Measurements from ENCODE around the gene RAPGEF5.

- TF ChIP-seq, protein P1, sequence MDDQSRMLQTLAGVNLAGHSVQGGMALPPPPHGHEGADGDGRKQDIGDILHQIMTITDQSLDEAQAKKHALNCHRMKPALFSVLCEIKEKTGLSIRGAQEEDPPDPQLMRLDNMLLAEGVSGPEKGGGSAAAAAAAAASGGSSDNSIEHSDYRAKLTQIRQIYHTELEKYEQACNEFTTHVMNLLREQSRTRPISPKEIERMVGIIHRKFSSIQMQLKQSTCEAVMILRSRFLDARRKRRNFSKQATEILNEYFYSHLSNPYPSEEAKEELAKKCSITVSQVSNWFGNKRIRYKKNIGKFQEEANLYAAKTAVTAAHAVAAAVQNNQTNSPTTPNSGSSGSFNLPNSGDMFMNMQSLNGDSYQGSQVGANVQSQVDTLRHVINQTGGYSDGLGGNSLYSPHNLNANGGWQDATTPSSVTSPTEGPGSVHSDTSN (IDR thresholded peaks at IDR 0.05) = no peak
- TF ChIP-seq JUND (IDR thresholded peaks at IDR 0.05) = no peak
Measured at GRCh38 chr7:22295402-22296264, 61.3 kb downstream of the RAPGEF5 start.
